Smooth muscle cell (in vitro differentiated cells): ENCODE measurements around the gene OVAAL. TPM values are rescaled to one million over a fixed set of nuclear protein-coding genes. Genes with fewer than 3 reads are reported as not detected.

Experiments
- DNase-seq: peaks from one replicate; lab custom pipeline; 2025; ENCODE audit not compliant: unreplicated experiment; lab: John Stamatoyannopoulos, UW
- H2AFZ ChIP-seq: fragments of 200-600 bp; sonication (generic); 2 replicates; pipeline ENCODE4 v1.6.0; 2016; ENCODE audit warnings: antibody characterized with exemption, low read depth, mild to moderate bottlenecking
- H3F3A ChIP-seq: fragments of 200-600 bp; sonication (generic); 2 replicates; pipeline ENCODE4 v1.6.0; 2017; ENCODE audit warnings: antibody characterized with exemption, low read depth
- H3K27ac ChIP-seq: fragments of 200-600 bp; sonication (generic); 2 replicates; pipeline ENCODE4 v1.5.1; 2016; ENCODE audit warnings: low read depth, mild to moderate bottlenecking
- H3K27me3 ChIP-seq: fragments of 200-600 bp; sonication (generic); 2 replicates; pipeline ENCODE4 v1.6.1; 2016; ENCODE audit warnings: low read depth, mild to moderate bottlenecking
- H3K36me3 ChIP-seq: fragments of 200-600 bp; sonication (generic); 2 replicates; pipeline ENCODE4 v1.5.1; 2016; ENCODE audit warnings: low read depth
- H3K4me1 ChIP-seq: fragments of 200-600 bp; sonication (generic); 2 replicates; pipeline ENCODE4 v1.5.1; 2016; ENCODE audit warnings: low read depth
- H3K4me2 ChIP-seq: fragments of 200-600 bp; sonication (generic); 2 replicates; pipeline ENCODE4 v1.6.0; 2016; ENCODE audit warnings: mild to moderate bottlenecking
- H3K4me3 ChIP-seq: fragments of 200-600 bp; sonication (generic); 2 replicates; pipeline ENCODE4 v1.5.1; 2016; ENCODE audit warnings: mild to moderate bottlenecking
- H3K79me2 ChIP-seq: fragments of 200-600 bp; sonication (generic); 2 replicates; pipeline ENCODE4 v1.6.0; 2016; ENCODE audit warnings: low read depth, mild to moderate bottlenecking
- H3K9ac ChIP-seq: fragments of 200-600 bp; sonication (generic); 2 replicates; pipeline ENCODE4 v1.6.0; 2016; ENCODE audit warnings: low read depth
- H3K9me3 ChIP-seq: fragments of 200-600 bp; sonication (generic); replicated peaks from 2 replicates; pipeline ENCODE4 v1.5.1; 2016; ENCODE audit warnings: low read depth
- H4K20me1 ChIP-seq: fragments of 200-600 bp; sonication (generic); 2 replicates; pipeline ENCODE4 v1.6.0; 2016; ENCODE audit warnings: low read depth
- CTCF ChIP-seq: fragments of 200-600 bp; sonication (generic); IDR thresholded peaks from 2 replicates; pipeline ENCODE4 v1.5.1; 2017; ENCODE audit warnings: borderline replicate concordance, mild to moderate bottlenecking, antibody characterized with exemption; ENCODE audit not compliant: insufficient read depth, poor library complexity, severe bottlenecking
- WGBS: methylation state at CpG from one replicate; pipeline ENCODE4 v1.1.7; 2016; ENCODE audit warnings: low lambda C conversion rate; 5-methylcytosine and 5-hydroxymethylcytosine counted together
- polyA plus RNA-seq: library from polyadenylated mRNA; unstranded; fragments of >200 nt; fragmentation: Nextera tagmentation; extraction: Ambion mirVana; gene quantifications from 2 replicates; pipeline ENCODE4 v1.2.1, GENCODE V29; 2016
- total RNA-seq: library from RNA; depleted of rRNA; stranded (reverse); fragments of >200 nt; gene quantifications from 2 replicates; pipeline ENCODE4 v1.2.3, GENCODE V29; 2014

The OVAAL gene
- total and polyA plus RNA-seq, 2 experiments from 2014 or later: not detected

GRCh38 chr1:180555411-180555810 lies 3.4 kb upstream of the OVAAL start:
- H4K20me1 ChIP-seq: no peaks in the 10 kb centered on the region
- H3K9ac ChIP-seq: no peak overlapping the region
- DNase-seq: no peak
- no peak overlapping the region for H3K4me2 ChIP-seq
- no peaks in the 10 kb centered on the region for H3K9me3 ChIP-seq
- no peaks in the 10 kb centered on the region for H3K79me2 ChIP-seq
- H3K27me3 ChIP-seq: peaks cover 4% of the 10 kb centered on the region
- no peak overlapping the region for H3K4me3 ChIP-seq
- no peak for TF ChIP-seq CTCF
- H3K36me3 ChIP-seq: no peaks in the 10 kb centered on the region
- H3K27ac ChIP-seq: no peak overlapping the region
- no peaks in the 10 kb centered on the region for H3K4me1 ChIP-seq
- no peaks in the 10 kb centered on the region for H3F3A ChIP-seq
- H2AFZ ChIP-seq: no peak overlapping the region

GRCh38 chr1:180560200-180560867 lies 1.6 kb downstream of the OVAAL start:
- no peak overlapping the region for H3K9ac ChIP-seq
- DNase-seq: no peak
- no peaks in the 10 kb centered on the region for H3F3A ChIP-seq
- no peaks in the 10 kb centered on the region for H3K4me1 ChIP-seq
- no peaks in the 10 kb centered on the region for H3K36me3 ChIP-seq
- no peaks in the 10 kb centered on the region for H4K20me1 ChIP-seq
- WGBS: 66% methylated on average over 3 of the region's 3 CpGs
- H3K4me3 ChIP-seq: no peak overlapping the region
- no peaks in the 10 kb centered on the region for H3K79me2 ChIP-seq
- H2AFZ ChIP-seq: no peak overlapping the region
- TF ChIP-seq CTCF: no peak
- no peaks in the 10 kb centered on the region for H3K9me3 ChIP-seq
- H3K27me3 ChIP-seq: peaks cover 4% of the 10 kb centered on the region
- no peak overlapping the region for H3K27ac ChIP-seq
- H3K4me2 ChIP-seq: no peak overlapping the region

GRCh38 chr1:180560868-180561600 lies 2.3 kb downstream of the OVAAL start:
- no peak for TF ChIP-seq CTCF
- no peaks in the 10 kb centered on the region for H4K20me1 ChIP-seq
- H3K4me2 ChIP-seq: no peak overlapping the region
- H3K36me3 ChIP-seq: no peaks in the 10 kb centered on the region
- H3K9me3 ChIP-seq: no peaks in the 10 kb centered on the region
- H3K27ac ChIP-seq: no peak overlapping the region
- no peaks in the 10 kb centered on the region for H3K4me1 ChIP-seq
- H3K79me2 ChIP-seq: no peaks in the 10 kb centered on the region
- 64% methylated on average over 5 of the region's 5 CpGs for WGBS
- no peak overlapping the region for H3K4me3 ChIP-seq
- no peaks in the 10 kb centered on the region for H3F3A ChIP-seq
- H2AFZ ChIP-seq: no peak overlapping the region
- no peak overlapping the region for H3K9ac ChIP-seq
- no peak for DNase-seq
- no peaks in the 10 kb centered on the region for H3K27me3 ChIP-seq
